ENCODE data around the gene VTI1B.

GRCh38 chr14:67690011-67690410 is 15.6 kb upstream of the VTI1B start:
- TF ChIP-seq CTCF (conservative IDR thresholded peaks at IDR 0.05; ENCODE audit: low read depth in 2 of 2) (no peak), EZH2 (IDR thresholded peaks at IDR 0.05; ENCODE audit: low read depth, unreplicated experiment) (no peak), POLR2AphosphoS5 (IDR thresholded peaks at IDR 0.05; ENCODE audit: low read depth) (no peak), ZNF331 (CRISPR knock-in tag; IDR thresholded peaks at IDR 0.05; ENCODE audit: low read depth) (no peak), STAT1 (IDR thresholded peaks at IDR 0.05; ENCODE audit: unreplicated experiment) (no peak), ETS1 (IDR thresholded peaks at IDR 0.05) (no peak), EZH2phosphoT487 (IDR thresholded peaks at IDR 0.05; ENCODE audit: unreplicated experiment) (no peak), CREB1 (CRISPR knock-in tag; IDR thresholded peaks at IDR 0.05; ENCODE audit: low read depth) (no peak), JUNB (IDR thresholded peaks at IDR 0.05; ENCODE audit: unreplicated experiment) (no peak), NANOG (IDR thresholded peaks at IDR 0.05; ENCODE audit: borderline replicate concordance) (no peak)
